ENCODE data around the gene SBF2.
"Not testable (repeated sequence)": the region's sequence is repeated elsewhere in the genome, so short reads cannot be mapped to it uniquely, and the experiment has no call there.

SBF2 gene

GRCh38 chr11:9760193-9760575 is 533.8 kb downstream of the SBF2 start:
- no peak for DNase-seq

GRCh38 chr11:9759519-9760192 is 534.4 kb downstream of the SBF2 start:
- peak; percentile 85 to 99 for DNase-seq

GRCh38 chr11:9758637-9759518 is 535.1 kb downstream of the SBF2 start:
- DNase-seq, result peak; percentile 53 to 56

- peak; percentile 91 to 97 for DNase-seq
Observed at GRCh38 chr11:9757809-9758636, 536.0 kb downstream of the SBF2 start.

- no peak for DNase-seq
Observed at GRCh38 chr11:9756878-9757277, 537.1 kb downstream of the SBF2 start.

- DNase-seq, result no peak
Observed at GRCh38 chr11:9756461-9756860, 537.6 kb downstream of the SBF2 start.

- no peak for DNase-seq
Observed at GRCh38 chr11:9755561-9756185, 538.3 kb downstream of the SBF2 start.

- no peak for DNase-seq
Observed at GRCh38 chr11:9754010-9754471, 540.0 kb downstream of the SBF2 start.

GRCh38 chr11:9753021-9753420 is 541.0 kb downstream of the SBF2 start:
- no peak for DNase-seq

GRCh38 chr11:9752091-9752490 is 541.9 kb downstream of the SBF2 start:
- DNase-seq, result no peak

GRCh38 chr11:9750551-9750950 is 543.5 kb downstream of the SBF2 start:
- no peak for DNase-seq

GRCh38 chr11:9748361-9748970 is 545.6 kb downstream of the SBF2 start:
- DNase-seq, result peak; percentile 34 to 53

GRCh38 chr11:9747828-9748227 is 546.2 kb downstream of the SBF2 start:
- DNase-seq, result no peak

GRCh38 chr11:9747229-9747628 is 546.8 kb downstream of the SBF2 start:
- no peak for DNase-seq

GRCh38 chr11:9745411-9746211 is 548.4 kb downstream of the SBF2 start:
- no peak for DNase-seq

- not testable (repeated sequence) for DNase-seq
Observed at GRCh38 chr11:9743512-9743911, 550.5 kb downstream of the SBF2 start.

GRCh38 chr11:9741260-9741659 is 552.8 kb downstream of the SBF2 start:
- DNase-seq, result no peak

GRCh38 chr11:9740202-9740883 is 553.7 kb downstream of the SBF2 start:
- no peak for DNase-seq

- DNase-seq, result no peak
Observed at GRCh38 chr11:9739123-9739900, 554.7 kb downstream of the SBF2 start.

GRCh38 chr11:9738707-9739106 is 555.3 kb downstream of the SBF2 start:
- DNase-seq, result no peak

All from stimulated activated CD4-positive, alpha-beta T cell treated with anti-CD3 and anti-CD28 coated beads, Interleukin-4, amount 100 ng/mL, for 4 hours (primary cell).